HG03060 (cell line): Measurements from ENCODE around the gene LAS1L.
"Not testable (repeated sequence)": the region's sequence is repeated elsewhere in the genome, so short reads cannot be mapped to it uniquely, and the experiment has no call there.

Experiments used
- ATAC-seq: cut with Tn5 transposase; IDR thresholded peaks from one replicate; pipeline ENCODE4 v1.9.1; 2021; ENCODE audit warnings: low read depth, moderate number of reproducible peaks; ENCODE audit not compliant: unreplicated experiment

The LAS1L gene

DNA sequence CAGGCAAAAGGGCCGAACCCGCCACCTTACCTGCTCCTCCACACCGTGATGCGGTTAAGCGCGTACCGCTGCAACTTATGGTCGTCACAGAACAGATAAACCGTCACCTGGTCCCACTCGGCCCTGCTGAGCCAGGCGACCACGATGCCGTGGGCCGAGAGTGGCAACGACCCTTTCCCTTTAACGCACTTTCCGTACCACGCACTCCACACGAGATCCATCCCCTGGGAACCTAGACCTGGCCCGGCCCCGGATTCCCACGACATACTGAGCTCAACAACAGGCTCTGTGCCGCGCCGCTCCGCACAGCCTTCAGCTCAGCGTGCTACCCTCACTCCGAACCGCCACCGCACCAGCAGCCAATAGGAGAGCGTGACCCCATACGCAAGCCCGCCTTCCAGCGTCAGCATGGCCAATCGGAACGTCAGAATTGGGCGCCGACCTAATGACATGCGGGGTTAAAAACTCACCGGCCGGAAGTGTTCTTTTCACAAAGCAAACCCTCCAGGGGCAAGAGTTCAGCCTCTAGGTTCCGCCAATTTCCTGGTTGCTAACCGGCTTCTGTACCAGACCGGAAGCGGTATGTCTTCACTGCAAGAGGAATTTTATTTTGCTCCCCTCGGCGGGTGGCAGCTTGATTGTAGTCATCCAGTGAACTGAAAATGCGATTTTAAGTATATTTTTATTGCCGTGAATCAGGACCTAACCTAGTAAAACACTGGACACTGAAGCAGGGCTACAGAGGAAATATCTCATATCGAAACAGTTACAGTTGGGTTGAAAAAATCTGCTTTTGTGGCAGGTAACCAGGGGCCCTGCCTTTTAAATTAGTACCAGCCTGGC, at the start of gene LAS1L:
Gene LAS1L (minus strand): TSS at position 338 of the 843 bp plus-strand sequence. CDS start 72 bp downstream, at position 266.
- peak; percentile 100 for ATAC-seq

DNA sequence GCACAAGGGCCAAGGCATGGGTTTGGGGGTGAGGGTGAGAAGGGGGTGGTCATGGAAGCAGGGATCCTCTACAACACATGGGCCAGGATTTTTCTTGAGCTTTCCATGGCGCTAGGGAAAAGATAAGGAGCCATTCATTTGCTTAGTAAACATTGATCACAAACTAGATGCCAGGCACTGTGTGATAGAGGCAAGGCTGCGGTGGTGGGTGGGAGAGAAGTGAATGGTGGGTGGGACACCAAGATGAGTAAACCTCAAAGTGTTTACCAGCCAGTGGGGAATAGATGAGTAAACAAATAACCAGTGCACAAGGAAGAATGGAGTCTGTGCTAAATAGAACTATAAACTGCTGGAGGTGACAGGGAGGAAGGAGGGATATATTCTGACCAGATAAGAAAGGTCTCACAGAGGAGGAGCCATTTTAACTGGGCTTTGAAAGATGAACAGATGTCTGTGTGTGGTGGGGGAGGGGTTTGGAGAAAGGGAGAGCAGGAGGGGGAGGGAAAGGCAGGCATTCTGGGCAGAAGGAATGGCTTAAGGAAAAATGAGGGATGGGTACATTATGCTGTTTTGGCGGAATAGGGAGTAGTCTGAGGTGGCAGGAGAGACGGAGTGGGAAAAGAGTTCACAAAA, 48.0 kb upstream of the LAS1L start:
- no peak for ATAC-seq

DNA sequence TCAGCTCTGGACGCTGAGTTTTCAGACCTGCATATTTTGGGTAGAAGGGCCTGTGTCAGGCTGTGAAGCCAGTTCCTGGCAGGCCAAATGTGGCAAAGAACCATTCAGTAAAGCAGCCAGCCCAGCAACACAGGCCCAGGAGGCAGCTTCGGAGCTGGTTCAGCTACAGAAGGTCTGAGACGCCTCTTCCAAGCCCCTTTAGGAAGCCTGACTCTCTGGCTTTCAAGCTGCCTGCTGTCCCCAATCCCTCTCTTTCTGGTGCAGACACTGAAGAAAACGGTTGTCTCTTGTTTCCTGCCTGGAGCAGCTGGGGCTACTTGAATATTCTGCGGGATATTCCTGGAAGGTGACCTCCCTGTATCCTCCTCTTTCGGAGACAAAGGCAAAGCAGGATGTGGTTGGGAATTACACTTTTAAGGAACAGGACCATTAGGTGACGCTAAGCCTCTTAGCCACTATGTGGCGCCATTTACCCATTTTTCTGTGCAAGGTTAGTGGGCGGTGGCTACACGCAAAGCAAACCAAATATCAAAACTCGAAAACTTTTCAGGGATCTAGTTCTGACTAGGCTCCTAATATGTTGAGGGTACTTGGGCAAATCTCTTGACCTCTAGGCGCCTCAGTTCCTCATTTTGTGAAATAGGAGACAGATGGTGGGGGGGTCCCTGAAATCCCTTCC, 47.2 kb upstream of the LAS1L start:
- ATAC-seq = no peak

DNA sequence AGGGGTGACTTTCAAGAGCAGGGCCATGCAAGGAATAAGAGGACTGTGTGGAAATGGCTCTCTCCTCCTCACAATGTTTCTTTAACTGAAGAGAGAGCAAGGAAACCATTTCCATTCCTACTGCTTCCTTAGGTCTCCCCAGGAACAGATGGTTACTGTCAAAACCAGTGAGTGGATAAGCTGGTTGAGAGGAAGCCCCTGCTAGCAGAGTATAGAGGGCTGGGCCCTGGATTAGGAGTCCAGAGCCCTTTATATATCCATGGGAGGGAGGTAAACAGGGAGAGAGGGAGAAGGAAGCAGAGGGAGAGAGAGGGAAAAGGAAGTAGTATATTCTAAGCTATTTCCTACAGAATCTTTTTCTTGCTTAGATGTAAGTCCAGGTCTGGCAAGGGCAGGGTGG, 43.8 kb upstream of the LAS1L start:
- no peak for ATAC-seq

DNA sequence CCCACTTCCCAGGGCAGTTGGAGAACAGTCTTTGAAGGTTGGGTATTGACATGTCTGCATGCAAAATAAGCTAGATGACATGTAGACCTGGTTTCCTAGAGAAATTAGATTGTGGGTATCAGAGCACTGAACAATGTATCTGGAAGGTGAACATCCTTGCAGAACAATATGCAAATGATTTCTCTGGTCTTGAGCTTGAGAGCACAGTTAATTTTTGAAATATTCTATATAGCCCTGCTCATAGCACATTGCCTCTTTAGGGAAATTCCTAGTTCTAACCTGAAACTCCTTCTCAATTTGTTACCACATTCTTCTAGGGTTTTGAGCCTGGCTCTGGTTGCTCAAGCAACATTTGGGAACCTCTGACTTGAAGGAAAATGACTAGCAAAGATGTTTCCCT, 41.6 kb upstream of the LAS1L start:
- no peak for ATAC-seq

DNA sequence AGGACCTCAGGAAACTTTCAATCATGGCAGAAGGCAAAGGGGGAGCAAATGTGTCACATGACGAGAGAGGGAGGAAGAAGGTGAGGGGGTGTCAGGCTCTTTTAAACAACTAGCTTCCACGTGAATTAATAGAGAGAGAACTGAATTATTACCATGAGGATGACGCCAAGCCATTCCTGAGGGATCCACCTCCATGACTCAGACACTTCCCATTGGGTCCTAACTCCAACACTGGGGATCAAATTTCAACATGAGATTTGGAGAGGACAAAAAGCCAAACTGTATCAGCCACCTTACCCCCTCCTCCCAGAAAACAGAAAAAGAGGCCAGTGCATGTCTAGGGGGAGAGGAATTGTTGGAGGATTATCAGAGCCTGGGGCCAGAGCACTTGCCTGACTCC, 40.4 kb upstream of the LAS1L start:
- no peak for ATAC-seq

DNA sequence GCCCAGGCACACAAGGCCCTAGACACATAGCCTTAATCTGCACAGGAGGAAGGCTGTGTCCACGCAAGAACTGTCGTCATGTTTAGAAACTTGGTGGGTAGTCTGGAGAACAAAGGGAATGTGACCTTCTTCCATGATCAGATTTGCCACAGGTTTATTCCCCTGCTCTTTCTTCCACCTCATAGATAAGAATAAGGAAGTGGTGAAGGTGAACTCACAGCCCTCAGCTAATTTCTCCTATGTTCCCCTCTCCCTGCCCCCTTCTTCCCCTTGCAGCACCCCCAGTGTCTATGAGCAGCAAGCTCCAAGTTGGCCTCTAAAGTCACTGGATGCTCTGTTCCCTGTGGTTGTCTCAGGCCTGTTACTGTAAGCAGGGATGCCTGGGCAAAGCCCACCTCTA, 39.8 kb upstream of the LAS1L start:
- no peak for ATAC-seq

DNA sequence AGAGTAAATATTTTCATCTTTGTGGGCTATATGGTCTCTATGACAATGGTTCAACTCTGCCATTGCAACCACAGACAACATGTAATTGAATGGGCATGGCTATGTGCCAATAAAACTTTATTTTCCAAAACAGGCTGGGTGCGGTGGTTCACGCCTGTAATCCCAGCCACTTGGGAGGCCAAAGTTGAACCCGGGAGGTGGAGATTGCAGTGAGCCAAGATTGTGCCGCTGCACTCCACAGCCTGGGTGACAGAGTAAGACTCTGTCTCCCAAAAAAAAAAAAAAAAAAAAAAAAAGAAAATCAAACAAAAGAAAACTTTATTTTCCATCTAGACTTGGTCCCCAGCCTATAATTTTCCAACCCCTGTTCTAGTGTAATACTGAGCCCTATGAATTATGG, 38.4 kb upstream of the LAS1L start:
- no peak for ATAC-seq

DNA sequence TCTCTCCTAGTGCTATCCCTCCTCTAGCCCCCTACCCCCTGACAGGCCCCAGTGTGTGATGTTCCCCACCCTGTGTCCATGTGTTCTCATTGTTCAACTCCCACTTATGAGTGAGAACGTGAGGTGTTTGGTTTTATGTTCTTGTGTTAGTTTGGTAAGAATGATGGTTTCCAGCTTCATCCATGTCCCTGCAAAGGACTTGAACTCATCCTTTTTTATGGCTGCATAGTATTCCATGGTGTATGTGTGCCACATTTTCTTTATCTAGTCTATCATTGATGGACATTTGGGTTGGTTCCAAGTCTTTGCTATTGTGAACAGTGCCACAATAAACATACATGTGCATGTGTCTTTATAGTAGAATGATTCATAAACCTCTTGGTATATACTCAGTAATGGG, 28.3 kb upstream of the LAS1L start:
- not testable (repeated sequence) for ATAC-seq

DNA sequence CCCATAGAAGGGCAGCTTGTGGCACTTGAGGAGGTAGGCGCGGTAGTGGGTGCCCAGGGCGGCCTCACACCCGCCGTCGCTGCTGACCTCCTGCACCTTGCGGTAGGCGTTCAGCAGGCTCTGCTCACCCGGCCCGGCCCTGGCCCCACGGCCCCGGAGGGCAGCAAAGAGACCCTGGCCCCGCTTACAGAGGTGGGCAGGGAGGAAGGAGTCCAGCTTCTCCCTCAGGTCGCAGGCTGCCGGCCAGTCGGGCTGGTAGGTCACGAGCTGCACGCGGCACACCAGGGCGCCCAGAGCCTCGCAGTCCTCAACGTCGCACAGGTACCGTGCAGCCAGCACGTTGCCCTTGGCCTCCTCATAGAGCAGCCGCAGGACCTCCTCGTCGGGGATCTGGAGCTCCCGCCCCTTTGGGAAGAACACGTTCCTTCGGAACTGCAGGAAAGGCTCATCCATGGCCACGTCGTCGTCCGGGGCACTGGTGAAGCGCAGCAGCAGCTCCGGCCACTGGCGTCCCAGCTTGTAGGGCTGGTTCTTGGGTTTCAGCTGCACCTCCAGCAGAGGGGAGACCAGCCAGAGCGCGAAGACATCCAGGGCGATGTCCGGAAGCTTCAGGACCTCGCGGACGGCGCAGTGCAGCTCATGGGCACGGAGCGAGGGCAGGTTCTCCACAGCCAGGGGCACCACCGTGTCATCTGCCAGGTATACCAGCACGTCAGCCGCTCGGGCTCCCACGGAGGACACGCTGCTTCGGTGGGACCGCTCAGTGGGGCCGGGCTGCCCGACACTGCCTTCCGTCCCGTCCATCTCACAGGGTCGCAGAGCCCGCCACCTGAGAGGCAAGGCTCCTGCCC, 17.1 kb upstream of the LAS1L start:
- ATAC-seq = no peak

DNA sequence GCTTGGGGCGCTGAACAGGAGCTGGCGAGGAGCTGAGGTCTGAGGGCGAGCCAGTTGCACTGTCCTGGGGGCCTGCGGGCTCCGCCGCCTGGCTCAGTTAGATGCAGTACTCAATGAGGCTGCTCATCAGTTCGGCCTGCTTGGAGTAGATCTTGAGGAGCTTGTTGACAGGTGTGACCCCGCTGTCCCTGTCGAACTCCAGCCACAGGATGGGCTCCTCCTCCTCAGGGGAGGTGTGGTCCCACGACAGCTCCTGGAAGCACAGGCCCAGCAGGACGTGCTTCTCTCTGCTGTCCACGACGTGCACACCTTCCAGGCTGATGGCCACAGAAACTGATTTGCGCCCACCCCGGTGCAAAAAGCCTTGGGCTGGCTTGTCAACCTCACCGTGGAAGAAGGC, 16.5 kb upstream of the LAS1L start:
- ATAC-seq = no peak

DNA sequence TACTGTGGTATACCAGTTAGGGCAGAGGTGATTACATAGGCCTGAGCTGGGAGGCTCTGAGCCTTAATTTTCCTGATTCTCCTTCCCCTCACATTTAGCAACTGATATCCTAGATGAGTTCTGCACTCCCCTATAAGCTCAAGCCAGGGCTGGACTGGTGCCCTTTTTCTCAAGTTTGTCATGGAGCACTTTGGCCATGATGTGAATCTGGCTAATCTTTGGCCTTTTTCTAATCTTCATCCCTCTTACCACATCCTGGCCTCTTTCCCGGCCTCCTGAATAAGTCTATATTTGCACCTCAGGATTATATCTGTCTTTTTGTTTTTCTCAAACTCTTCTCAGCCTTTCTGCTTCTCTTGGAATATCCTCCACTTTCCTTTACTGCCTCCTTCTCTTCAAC, 10.9 kb upstream of the LAS1L start:
- ATAC-seq = no peak

DNA sequence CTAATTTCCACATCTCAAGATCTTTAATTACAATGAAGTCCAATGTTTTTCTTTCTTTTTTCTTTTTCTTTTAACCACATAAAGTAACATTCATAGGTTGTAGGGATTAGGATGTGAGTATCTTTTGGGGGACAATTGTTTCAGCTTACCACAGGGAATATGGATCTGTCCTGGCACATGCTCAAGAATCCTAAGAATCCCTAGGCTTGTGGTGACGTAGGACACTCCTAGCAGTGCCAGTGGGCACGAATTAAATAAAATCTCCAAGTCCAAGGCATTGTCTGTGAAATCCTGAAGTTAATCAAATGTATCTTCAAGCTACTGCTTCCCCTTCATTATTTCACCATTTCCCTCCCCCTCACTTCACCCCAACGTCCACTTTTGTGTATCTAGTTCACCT, 2.6 kb upstream of the LAS1L start:
- ATAC-seq = no peak

DNA sequence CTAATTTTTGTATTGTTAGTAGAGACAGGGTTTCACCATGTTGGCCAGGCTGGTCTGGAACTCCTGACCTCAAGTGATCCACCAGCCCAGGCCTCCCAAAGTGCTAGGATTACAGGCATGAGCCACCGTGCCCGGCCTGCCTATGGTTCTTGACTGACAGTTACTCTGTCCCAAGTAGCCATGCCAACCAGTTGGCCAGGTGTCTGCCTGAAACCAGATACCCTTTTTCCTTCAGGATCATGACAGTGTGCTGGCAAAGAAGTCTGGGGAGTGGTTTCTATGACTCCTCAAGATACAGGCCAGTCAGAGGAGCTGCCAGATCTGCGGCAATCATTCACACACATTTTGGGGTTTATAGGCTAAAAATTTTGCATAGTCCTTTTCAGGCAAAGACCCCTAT, 1.7 kb upstream of the LAS1L start:
- no peak for ATAC-seq

DNA sequence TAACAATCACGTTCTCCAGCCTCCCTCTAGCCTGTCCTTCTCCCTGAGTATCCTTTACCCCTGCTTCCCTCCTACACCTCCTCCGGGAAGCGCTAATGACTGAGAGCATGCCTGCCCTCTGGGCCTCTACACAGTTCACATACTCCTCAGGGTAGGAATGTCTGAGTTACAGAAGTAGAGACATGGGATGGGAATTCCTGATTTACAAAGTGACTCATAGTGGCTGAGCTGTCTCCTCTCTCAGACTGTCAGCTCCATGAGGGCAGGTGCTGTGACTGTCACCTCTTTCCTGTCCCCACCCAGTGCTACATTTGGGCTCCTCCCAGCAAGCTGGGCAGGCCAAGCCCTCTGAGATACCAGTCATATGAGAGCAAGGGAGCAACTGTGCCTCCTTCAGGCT, 2.6 kb downstream of the LAS1L start:
- ATAC-seq = no peak

DNA sequence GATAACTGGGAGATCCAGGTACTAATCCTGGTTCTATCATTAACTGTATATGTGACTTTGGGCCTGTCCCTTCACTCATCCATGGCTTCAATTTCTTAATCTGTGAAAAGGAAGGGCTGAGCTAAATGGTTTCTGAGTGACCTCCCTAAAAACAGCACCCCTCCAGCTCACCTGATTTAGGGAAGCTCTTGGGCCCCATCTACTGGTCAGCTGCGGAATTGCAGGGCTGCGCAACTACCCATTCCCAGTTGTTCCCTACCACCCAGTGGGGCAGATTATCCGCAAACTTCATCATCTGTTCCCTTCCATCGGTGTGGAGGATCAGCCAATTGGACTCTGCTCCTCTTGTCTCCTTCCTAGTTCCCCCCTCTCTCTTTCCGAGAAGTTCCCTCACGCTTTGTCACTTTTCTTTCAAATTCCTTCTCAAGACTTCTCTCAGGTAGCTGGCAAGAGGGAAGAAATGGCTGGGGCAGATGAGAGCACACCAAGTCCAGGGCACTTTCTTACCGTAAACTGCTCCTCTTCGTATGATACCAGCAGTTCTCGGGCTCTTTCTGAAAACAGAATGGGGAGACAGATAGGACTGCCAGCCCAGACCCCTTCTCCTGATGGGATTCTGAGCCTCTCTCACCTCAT, 5.8 kb downstream of the LAS1L start:
- peak; percentile 55 for ATAC-seq

DNA sequence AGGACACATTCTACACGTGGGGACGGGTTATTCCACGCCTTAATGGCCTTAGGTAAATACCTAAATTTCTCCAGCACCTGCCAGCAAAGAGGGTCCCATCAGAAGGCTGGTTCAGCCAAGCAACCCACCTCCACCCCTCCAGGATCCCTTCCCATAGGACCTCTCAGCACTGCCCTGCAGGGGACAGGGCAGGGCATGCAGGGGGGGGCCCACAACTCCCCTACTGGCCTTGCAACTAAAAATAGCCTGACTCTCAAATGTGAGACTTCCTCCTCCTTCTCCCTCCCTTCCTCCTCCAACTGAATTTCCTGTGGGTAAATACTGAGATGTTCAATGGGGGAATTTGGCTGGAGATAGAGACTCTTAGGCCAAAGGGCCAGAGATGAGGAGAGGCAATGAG, 6.3 kb downstream of the LAS1L start:
- ATAC-seq = no peak

DNA sequence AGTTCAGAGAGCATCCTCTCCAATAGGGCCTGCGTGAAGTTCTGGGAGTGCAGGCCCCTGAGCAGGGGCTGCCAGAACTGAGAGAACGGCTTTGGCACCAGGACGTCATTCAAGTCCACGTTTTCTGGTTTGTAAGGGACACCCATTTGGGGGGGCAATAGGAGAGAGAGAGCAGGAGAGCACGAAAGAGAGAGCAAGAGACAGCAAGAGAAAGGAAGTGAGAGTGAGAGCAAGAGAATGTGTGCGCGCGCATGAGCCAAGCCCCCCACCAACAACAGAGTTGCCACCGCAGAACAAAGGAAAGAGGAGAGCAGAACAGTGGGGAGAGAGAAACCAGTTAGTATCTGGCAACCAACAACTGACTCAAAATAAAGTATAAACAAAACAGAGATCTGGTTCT, 10.4 kb downstream of the LAS1L start:
- ATAC-seq = no peak

DNA sequence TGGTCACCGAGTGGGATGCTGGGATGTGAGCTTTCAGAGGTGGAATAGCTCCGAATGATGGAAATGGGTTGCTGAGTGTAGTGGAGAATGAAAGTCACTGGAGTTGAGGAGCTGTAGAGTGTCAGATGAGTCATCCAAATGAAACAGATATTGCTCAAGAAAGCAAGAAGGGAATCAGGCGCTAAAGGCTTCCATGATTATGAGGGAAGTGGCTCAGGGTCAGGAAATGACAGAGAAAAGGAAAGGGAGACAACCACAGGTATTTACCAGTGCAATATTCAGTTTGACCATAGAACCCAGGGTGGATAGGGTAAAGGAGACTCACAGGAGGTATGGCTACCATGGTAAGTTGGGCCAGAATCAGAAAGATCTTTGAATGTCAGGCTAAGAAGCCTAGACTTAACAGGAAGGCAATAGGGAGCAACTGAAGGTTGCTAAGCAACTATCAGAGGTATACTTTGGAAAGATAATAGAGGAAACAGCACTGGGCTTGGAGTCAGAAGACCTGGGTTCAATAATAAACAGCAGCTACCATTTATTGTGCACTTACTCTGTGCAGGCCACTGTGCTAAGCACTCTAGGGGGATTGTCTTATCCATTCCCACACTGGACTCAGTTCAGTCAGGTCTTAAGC, 11.7 kb downstream of the LAS1L start:
- no peak for ATAC-seq

DNA sequence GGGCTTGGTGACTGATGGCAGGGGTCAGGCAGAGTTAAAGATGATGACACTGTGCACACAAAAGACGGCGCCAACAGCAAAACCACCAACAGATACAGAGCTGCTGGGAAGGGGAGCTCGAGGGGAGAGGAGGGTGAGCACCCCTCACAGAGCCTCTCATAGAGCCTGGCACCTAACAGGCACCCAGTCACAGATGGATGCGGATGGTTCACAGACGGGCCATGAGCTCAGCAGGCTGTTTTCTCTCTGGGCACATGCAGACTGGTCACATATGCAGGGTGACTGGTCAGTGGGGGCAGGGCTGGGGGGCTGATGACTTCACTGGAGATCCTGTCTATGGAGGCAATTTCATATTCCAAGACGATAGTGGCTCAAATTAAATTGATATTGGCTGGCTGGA, 15.1 kb downstream of the LAS1L start:
- ATAC-seq = not testable (repeated sequence)
